GM10847 (cell line): ENCODE data around the gene TNFSF11.

Experiments used
- POLR2A ChIP-seq: IDR thresholded peaks from 2 replicates; pipeline ENCODE4 v1.6.1; 2011; ENCODE audit not compliant: insufficient read length; ENCODE audit errors: extremely low read depth

Gene TNFSF11

DNA sequence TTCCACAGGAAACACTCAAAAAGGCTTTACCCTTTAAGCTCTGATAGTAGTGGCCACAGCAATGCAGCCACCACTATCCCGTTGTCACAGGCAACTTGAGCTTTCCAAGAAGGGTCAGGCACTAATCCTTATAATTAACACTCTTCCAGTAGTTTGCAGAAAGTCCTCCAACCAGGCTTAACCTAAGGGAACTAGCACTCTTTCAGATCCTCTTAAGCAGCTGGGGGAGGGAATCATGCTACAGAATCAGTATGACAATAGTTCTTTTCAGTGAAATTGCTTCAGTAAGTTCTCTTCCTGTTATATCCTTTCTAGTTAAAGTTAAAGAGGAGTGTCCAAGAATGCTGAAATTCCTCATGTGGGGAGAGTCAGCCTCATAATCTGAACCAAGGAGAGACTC is 82.2 kb downstream of the TNFSF11 start:
- TF ChIP-seq POLR2A, result no peak

- no peak for TF ChIP-seq POLR2A
Observed at GRCh38 chr13:42656958-42657357, 83.0 kb downstream of the TNFSF11 start.
